ENCODE data around the gene LLGL2. TPM values are rescaled to one million over a fixed set of nuclear protein-coding genes. Genes with fewer than 3 reads are reported as not detected.
A peak's percentile ranks its signal among the peaks of the same experiment; 100 is the strongest.
"Not testable (repeated sequence)": the region's sequence is repeated elsewhere in the genome, so short reads cannot be mapped to it uniquely, and the experiment has no call there.

The LLGL2 gene
- polyA plus RNA-seq, 1 donor, result 6.4 TPM

DNA sequence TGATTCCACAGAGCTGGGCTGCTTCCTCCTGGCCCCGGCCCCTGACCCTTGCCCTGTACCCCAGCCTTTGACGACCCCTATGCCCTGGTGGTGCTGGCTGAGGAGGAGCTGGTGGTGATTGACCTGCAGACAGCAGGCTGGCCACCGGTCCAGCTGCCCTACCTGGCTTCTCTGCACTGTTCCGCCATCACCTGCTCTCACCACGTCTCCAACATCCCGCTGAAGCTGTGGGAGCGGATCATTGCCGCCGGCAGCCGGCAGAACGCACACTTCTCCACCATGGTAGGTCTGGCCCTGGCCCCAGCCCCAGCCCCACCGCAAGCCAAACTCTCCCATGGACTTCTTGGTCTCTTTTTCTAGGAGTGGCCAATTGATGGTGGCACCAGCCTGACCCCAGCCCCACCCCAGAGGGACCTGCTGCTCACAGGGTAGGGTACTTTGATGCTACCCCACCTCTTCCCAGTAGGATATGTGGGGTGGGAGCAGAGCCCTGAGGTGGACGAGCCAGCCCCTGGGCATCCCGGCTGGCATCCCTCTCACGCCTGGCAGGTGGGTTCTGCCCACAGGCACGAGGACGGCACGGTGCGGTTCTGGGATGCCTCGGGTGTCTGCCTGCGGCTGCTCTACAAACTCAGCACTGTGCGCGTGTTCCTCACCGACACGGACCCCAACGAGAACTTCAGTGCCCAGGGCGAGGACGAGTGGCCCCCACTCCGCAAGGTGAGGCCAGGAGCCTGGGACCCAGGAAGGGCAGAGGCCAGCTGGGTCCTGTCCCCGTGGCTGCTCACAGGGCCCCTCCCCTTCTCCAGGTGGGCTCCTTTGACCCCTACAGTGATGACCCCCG is 43.1 kb downstream of the LLGL2 start:
- DNase-seq (ENCODE audit: low read depth), result no peak

- no peak for DNase-seq (ENCODE audit: low read depth)
These were observed 44.7 kb downstream of the LLGL2 start for GRCh38 chr17:75570034-75570676.

DNA sequence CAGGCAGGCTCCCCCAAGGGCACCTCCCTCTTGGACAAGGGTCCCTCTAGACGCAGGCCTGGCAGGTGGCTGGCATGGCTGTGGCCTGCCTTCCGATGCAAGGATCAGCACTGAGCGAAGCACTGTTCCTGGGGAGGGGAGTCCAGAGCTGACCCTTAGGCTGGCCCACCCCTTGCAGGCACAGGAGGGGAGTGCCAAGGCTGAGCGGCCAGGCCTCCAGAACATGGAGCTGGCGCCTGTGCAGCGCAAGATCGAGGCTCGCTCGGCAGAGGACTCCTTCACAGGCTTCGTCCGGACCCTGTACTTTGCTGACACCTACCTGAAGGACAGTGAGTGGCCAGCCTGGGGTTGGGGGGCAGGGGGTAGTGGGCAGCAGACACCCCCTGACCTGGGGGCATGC is 45.3 kb downstream of the LLGL2 start:
- DNase-seq (ENCODE audit: low read depth), result no peak

DNA sequence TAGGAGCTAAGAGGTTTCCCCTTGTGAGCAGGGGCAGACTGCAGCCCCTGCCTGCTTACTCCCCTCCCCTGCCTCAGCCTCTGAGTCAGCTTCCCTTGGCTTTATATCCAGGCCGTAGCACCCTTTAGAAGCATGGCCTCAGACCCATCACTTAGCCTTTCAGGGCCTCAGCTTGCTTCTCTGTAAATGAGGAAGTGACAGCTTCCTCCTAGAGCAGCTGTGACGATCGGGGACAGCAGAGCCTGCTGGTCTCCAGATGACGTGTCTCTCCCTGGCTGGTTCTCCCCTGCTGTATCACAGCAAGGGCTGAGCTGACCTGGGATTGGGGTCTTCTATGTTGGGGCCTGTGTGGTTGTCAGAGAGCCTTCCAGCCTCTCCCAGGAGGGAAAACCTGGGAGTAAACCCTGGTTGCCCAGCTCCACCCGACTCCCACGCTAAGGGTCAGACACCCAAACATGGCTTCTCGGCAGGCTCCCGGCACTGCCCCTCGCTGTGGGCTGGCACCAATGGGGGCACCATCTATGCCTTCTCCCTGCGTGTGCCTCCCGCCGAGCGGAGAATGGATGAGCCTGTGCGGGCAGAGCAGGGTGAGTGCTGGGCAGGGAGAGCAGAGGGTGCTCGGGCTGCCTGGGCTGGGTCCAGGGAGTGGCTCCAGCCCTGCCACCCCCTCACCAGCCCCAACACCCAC is 45.8 kb downstream of the LLGL2 start:
- no peak for DNase-seq (ENCODE audit: low read depth)

- DNase-seq (ENCODE audit: low read depth), result no peak
These were observed 46.4 kb downstream of the LLGL2 start for GRCh38 chr17:75571885-75572215.

GRCh38 chr17:75572713-75573539 is 47.4 kb downstream of the LLGL2 start:
- no peak for DNase-seq (ENCODE audit: low read depth)

- DNase-seq (ENCODE audit: low read depth), result no peak
These were observed 48.1 kb downstream of the LLGL2 start for GRCh38 chr17:75573540-75573957.

- DNase-seq (ENCODE audit: low read depth), result no peak
These were observed 48.5 kb downstream of the LLGL2 start for GRCh38 chr17:75573994-75574393.

- no peak for DNase-seq (ENCODE audit: low read depth)
These were observed 49.0 kb downstream of the LLGL2 start for GRCh38 chr17:75574404-75575036.

- no peak for DNase-seq (ENCODE audit: low read depth)
These were observed 49.7 kb downstream of the LLGL2 start for GRCh38 chr17:75575197-75575596.

GRCh38 chr17:75575728-75576127 is 50.2 kb downstream of the LLGL2 start:
- DNase-seq (ENCODE audit: low read depth), result no peak

GRCh38 chr17:75576661-75577060 is 51.2 kb downstream of the LLGL2 start:
- no peak for DNase-seq (ENCODE audit: low read depth)

- not testable (repeated sequence) for DNase-seq (ENCODE audit: low read depth)
These were observed 55.7 kb downstream of the LLGL2 start for GRCh38 chr17:75581121-75581725.

DNA sequence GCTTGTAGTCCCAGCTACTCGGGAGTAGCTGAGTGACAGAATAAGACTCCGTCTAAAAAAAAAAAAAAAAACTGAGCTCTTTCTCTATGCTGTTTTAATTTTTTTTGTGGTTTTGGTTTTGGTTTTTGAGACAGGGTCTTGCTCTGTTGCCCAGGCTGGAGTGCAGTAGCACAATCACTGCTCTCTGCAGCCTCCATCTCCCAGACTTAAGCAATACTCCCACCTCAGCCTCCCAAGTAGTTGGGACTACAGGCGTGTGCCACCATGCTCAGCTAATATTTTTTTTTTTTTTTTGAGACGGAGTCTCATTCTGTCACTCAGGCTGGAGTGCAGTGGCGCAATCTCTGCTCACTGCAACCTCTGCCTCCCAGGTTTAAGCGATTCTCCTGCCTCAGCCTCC is 57.7 kb downstream of the LLGL2 start:
- not testable (repeated sequence) for DNase-seq (ENCODE audit: low read depth)

DNA sequence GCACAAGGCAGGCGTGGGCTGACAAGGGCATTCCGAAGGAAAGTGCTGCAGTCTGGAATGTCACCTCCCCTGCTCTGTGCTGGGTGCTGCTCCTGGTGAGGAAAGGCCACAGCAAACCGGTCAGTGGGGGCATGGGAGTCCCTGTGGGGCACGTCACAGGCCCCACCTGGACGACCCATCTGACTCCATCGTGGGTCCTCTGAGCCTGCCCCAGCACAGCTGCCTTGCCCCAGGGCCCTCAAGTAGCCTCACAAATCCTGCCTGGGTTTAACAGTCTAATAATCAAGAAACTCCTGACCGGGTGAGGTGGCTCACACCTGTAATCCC is 59.3 kb downstream of the LLGL2 start:
- DNase-seq (ENCODE audit: low read depth), result no peak

DNA sequence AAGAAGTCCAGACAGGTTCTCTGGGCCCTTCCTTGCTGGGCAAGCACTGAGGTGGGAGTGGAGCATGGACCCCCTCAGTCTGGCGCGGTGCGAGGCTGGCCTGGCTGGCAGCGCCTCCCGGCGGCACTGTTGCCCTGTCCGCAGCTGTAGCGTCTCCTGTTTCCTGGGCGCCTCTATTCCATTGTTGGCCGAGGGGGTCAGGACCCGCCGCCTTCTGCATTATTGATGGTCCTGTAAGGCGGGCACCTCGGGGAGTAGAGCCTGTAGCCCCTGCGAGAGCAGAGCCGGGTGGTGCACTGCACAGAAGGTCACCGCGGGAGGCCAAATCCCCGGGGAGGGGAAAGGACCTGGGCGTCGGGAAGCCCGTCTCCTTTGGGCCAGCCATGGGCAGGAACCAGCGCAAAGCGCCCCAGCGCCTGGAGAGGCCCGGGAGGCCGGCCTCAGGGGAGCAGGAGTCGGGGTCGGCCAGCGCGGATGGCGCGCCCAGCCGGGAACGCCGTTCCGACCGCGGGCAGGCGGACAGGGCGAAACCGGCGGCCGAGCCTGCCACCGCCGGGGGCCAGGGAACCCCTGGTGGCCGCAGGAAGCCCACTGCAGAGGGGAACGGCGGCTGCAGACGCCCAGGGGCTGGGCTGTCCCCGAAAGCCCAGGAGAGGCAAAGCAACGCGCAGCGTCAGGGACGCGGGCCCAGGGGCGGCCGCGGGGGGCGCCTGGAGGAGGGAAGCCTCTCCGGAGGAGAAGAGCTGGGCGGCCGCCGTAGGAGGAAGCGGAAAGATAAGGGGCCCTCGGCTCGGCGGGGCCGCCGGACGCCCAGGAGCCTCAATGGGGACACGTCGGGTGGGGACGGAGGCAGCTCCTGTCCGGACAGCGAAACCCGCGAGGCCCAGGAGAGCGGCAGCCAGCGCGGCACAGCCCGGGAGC is 62.4 kb downstream of the LLGL2 start, which contains the start of gene MYO15B:
Gene MYO15B (plus strand): TSS at position 126 of the 921 bp plus-strand sequence. CDS start 258 bp downstream, at position 384.
- no peak for DNase-seq (ENCODE audit: low read depth)

DNA sequence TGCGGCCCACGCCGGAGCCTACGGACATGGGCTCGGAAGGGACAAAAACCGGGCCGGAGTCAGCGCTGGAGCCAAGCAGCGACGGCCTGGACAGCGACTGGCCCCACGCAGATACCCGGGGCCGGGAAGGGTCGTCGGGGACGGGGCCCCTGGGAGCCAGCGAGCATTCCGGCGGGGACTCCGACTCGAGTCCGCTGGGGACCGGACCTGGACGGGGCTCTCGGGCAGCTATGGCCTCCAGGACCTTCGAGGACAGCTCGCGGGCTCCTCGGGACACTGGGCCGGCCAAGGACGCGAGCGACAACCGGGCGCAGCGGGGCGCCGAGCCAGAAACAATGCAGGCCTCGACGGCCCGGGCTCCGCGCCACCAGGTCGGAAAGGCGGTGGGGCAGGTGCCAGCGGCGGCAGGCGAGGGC is 63.1 kb downstream of the LLGL2 start:
- DNase-seq (ENCODE audit: low read depth), result no peak

DNA sequence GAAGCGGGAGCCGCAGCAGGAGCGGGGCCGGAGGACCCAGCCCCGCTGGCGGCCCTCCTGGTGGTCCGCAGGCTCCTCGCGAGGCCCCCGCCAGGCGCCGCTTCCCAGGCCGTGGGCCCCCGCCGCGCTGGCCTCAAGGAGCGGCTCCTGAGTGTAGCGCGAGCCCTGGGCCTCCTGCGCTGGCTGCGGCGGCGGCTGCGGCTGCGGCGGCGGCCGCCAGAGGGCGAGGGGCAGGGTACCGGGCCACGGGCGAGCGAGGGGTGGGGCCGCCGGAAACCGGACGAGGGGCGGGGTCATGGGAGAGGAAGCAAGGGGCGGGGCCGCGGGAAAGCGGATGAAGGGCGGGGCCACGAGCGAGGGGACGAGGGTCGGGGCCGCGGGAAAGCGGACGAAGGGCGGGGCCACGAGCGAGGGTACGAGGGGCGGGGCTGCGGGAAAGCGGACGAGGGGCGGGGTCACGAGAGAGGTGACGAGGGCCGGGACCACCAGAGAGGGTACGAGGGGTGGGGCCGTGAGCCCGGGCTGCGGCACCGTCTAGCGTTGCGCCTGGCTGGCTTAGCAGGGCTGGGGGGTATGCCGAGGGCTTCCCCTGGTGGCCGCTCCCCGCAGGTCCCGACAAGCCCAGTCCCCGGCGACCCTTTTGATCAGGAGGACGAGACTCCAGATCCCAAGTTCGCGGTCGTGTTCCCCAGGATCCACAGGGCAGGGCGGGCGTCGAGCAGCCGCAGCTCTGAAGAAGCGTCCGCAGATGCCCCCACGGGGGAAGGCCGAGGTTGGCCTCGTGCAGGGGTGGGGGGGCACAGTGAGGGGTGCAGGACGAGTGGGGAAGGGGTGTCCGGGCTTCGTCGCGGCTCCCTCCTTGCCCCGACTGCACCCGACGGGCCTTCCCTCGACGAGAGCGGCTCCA is 63.8 kb downstream of the LLGL2 start:
- peak; percentile 48 for DNase-seq (ENCODE audit: low read depth)

- no peak for DNase-seq (ENCODE audit: low read depth)
These were observed 64.4 kb downstream of the LLGL2 start for GRCh38 chr17:75589919-75590303.
